ENCODE data around the gene APOBEC3H.
A peak's percentile ranks its signal among the peaks of the same experiment; 100 is the strongest.

The APOBEC3H gene

GRCh38 chr22:39130892-39131855 lies 34.1 kb downstream of the APOBEC3H start:
- intact Hi-C loops (cut with DNase I; ENCODE audit: low total_unique reads): no loop called here
- no peaks in the 10 kb centered on the region for H3K27me3 ChIP-seq
- peaks cover 0 to 9% (median 4%) of the 10 kb centered on the region in 4 donors for H3K4me1 ChIP-seq
- TF ChIP-seq, protein P1, sequence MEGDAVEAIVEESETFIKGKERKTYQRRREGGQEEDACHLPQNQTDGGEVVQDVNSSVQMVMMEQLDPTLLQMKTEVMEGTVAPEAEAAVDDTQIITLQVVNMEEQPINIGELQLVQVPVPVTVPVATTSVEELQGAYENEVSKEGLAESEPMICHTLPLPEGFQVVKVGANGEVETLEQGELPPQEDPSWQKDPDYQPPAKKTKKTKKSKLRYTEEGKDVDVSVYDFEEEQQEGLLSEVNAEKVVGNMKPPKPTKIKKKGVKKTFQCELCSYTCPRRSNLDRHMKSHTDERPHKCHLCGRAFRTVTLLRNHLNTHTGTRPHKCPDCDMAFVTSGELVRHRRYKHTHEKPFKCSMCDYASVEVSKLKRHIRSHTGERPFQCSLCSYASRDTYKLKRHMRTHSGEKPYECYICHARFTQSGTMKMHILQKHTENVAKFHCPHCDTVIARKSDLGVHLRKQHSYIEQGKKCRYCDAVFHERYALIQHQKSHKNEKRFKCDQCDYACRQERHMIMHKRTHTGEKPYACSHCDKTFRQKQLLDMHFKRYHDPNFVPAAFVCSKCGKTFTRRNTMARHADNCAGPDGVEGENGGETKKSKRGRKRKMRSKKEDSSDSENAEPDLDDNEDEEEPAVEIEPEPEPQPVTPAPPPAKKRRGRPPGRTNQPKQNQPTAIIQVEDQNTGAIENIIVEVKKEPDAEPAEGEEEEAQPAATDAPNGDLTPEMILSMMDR (IDR thresholded peaks at IDR 0.05): no peak
- peak in 1 of 2 donors; percentile 64 for DNase-seq
- H3K36me3 ChIP-seq: peaks cover 44 to 72% (median 64%) of the 10 kb centered on the region in 3 donors
- H3K9me3 ChIP-seq: no peaks in the 10 kb centered on the region
- H3K4me3 ChIP-seq: no peak overlapping the region
- H3K27ac ChIP-seq: no peak overlapping the region

GRCh38 chr22:39132281-39132680 lies 35.2 kb downstream of the APOBEC3H start:
- intact Hi-C loops (cut with DNase I; ENCODE audit: low total_unique reads): no loop called here
- H3K36me3 ChIP-seq: peaks cover 52 to 83% (median 73%) of the 10 kb centered on the region in 3 donors

GRCh38 chr22:39132871-39133524 lies 36.0 kb downstream of the APOBEC3H start:
- intact Hi-C loops (cut with DNase I; ENCODE audit: low total_unique reads): no loop called here
- peak in 1 of 2 donors; percentile 57 for DNase-seq
- H3K27me3 ChIP-seq: no peaks in the 10 kb centered on the region

More at GRCh38 chr22:39132281-39132680, 35.2 kb downstream of the APOBEC3H start:
- H3K4me3 ChIP-seq: no peak overlapping the region
- TF ChIP-seq, protein P1 (IDR thresholded peaks at IDR 0.05): no peak
- H3K9me3 ChIP-seq: no peaks in the 10 kb centered on the region
- no peak overlapping the region for H3K27ac ChIP-seq
- no peaks in the 10 kb centered on the region for H3K27me3 ChIP-seq
- DNase-seq: peak in 1 of 2 donors; percentile 55
- peaks cover 0 to 9% (median 4%) of the 10 kb centered on the region in 4 donors for H3K4me1 ChIP-seq

DNA sequence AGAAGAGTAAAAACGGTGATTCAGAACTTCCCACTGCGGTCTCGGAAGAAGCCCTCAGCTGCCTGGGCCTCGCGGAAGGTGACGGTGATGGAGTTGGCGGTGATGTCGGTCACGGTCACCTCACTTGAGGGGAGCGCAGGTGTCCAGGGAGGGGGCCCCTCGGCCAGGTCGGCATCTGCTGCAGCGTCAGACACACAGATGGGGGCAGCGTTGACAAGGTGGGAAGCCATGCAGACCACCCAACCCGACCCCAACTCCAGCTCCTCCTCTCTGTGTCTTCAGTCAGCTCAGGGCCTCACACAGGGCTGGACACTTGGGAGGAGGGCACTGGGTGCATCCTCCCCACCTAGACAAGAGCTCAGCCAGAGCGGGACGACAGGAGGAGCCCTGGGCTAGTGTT lies 36.8 kb downstream of the APOBEC3H start:
- peaks cover 0 to 9% (median 4%) of the 10 kb centered on the region in 4 donors for H3K4me1 ChIP-seq
- no peak for DNase-seq
- no peak overlapping the region for H3K27ac ChIP-seq
- TF ChIP-seq, protein P1 (IDR thresholded peaks at IDR 0.05): no peak
- H3K36me3 ChIP-seq: peaks cover 58 to 95% (median 86%) of the 10 kb centered on the region in 3 donors
- no peaks in the 10 kb centered on the region for H3K9me3 ChIP-seq
- H3K27me3 ChIP-seq: no peaks in the 10 kb centered on the region
- intact Hi-C loops (cut with DNase I; ENCODE audit: low total_unique reads): no loop called here
- H3K4me3 ChIP-seq: no peak overlapping the region

More at GRCh38 chr22:39132871-39133524, 36.0 kb downstream of the APOBEC3H start:
- no peaks in the 10 kb centered on the region for H3K9me3 ChIP-seq
- no peak overlapping the region for H3K4me3 ChIP-seq
- H3K4me1 ChIP-seq: peaks cover 0 to 9% (median 4%) of the 10 kb centered on the region in 4 donors
- TF ChIP-seq, protein P1 (IDR thresholded peaks at IDR 0.05): no peak
- peaks cover 58 to 90% (median 79%) of the 10 kb centered on the region in 3 donors for H3K36me3 ChIP-seq
- H3K27ac ChIP-seq: no peak overlapping the region

GRCh38 chr22:39134366-39135091 lies 37.5 kb downstream of the APOBEC3H start:
- intact Hi-C loops (cut with DNase I; ENCODE audit: low total_unique reads): no loop called here
- H3K27me3 ChIP-seq: no peaks in the 10 kb centered on the region
- H3K36me3 ChIP-seq: peaks cover 58 to 92% (median 84%) of the 10 kb centered on the region in 3 donors
- H3K27ac ChIP-seq: no peak overlapping the region
- TF ChIP-seq, protein P1 (IDR thresholded peaks at IDR 0.05): no peak
- peak in 1 of 2 donors; percentile 67 for DNase-seq
- no peaks in the 10 kb centered on the region for H3K9me3 ChIP-seq
- no peak overlapping the region for H3K4me3 ChIP-seq
- H3K4me1 ChIP-seq: peaks cover 0 to 9% (median 4%) of the 10 kb centered on the region in 4 donors

Measured in tibial artery (tissue), 4 donors.